SK-N-MC (cell line): Measurements from ENCODE around the gene GCLM.

Source experiments
- EZH2 ChIP-seq: fragments of 200-600 bp; sonication (generic); IDR thresholded peaks from one replicate; pipeline ENCODE4 v1.6.1; 2017; ENCODE audit warnings: antibody characterized with exemption
- FOXP2 ChIP-seq: optimal IDR thresholded peaks from 2 replicates; pipeline ENCODE3; 2011; ENCODE audit warnings: mild to moderate bottlenecking, moderate library complexity; ENCODE audit not compliant: insufficient read depth; ENCODE audit errors: extremely low read length, control extremely low read depth
- POLR2AphosphoS5 ChIP-seq: IDR thresholded peaks from 2 replicates; pipeline ENCODE4 v1.6.1; 2012; ENCODE audit warnings: mild to moderate bottlenecking, low read depth, low read length, borderline replicate concordance

DNA sequence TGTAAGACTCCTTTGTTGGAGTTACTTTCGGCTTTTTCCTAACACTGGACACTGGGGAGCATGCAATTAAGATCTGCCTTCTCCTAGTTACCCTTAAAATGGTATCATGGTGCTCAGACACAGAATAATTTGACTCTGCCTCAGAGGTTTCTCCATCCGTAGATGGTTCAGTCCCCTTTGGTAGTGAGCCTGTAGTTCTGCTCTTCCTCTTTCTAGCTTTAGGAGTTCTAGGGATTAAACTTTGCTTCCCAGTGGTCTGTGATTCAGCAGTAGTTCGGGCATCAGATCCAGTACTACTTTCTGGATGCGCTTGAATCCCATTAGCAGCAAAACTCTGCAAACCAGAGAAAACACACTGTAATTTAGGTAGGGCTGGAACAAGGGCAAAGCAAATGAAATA is 31.7 kb downstream of the GCLM start:
- no peak for TF ChIP-seq POLR2AphosphoS5
- TF ChIP-seq EZH2 = no peak
- TF ChIP-seq FOXP2 = no peak
